ENCODE measurements around the gene TBC1D2. TPM values are rescaled to one million over a fixed set of nuclear protein-coding genes. Genes with fewer than 3 reads are reported as not detected.

Gene TBC1D2
- total and polyA plus RNA-seq, 2 of the 13 experiments (the other 11 are each of a cell fraction or from before 2014, with no cell fraction given): 2.0 to 2.8 TPM

GRCh38 chr9:98158071-98158831, 97.2 kb downstream of the TBC1D2 start (continued):
- TF ChIP-seq PRDM10 (CRISPR knock-in tag; IDR thresholded peaks at IDR 0.05; ENCODE audit: low read depth): no peak
- TF ChIP-seq ARID2 (CRISPR knock-in tag; IDR thresholded peaks at IDR 0.05; ENCODE audit: borderline replicate concordance): no peak
- no peak for TF ChIP-seq PAF1 (CRISPR knock-in tag; IDR thresholded peaks at IDR 0.05)
- no peak for TF ChIP-seq JARID2 (CRISPR knock-in tag; IDR thresholded peaks at IDR 0.05; ENCODE audit: insufficient replicate concordance)
- no peak for TF ChIP-seq ZNF382 (CRISPR knock-in tag; IDR thresholded peaks at IDR 0.05; ENCODE audit: borderline replicate concordance)
- no peak for TF ChIP-seq MXD4 (CRISPR knock-in tag; IDR thresholded peaks at IDR 0.05)
- TF ChIP-seq ZNF276 (CRISPR knock-in tag; IDR thresholded peaks at IDR 0.05; ENCODE audit: low read depth): no peak
- no peak for TF ChIP-seq PBX2 (CRISPR knock-in tag; IDR thresholded peaks at IDR 0.05)
- TF ChIP-seq ZSCAN25 (CRISPR knock-in tag; IDR thresholded peaks at IDR 0.05): 0 out of 2 replicates have a peak, but pooled peaks have one; percentile 35
- TF ChIP-seq E2F5 (CRISPR knock-in tag; conservative IDR thresholded peaks at IDR 0.05): no peak
- no peak for TF ChIP-seq AFF4 (CRISPR knock-in tag; IDR thresholded peaks at IDR 0.05)
- TF ChIP-seq ZNF639 (CRISPR knock-in tag; conservative IDR thresholded peaks at IDR 0.05): no peak
- no peak for TF ChIP-seq ZEB1 (IDR thresholded peaks at IDR 0.05; ENCODE audit: insufficient replicate concordance, low read depth)

Measured in HepG2 (cell line).